Mesenchymal stem cell (in vitro differentiated cells and primary cell): Measurements from ENCODE around the gene COL23A1.

ENCODE experiments used
- DNase-seq: peaks from one replicate; pipeline ENCODE4 v3.0.0-alpha.2; 2013
- H2AFZ ChIP-seq: one replicate; pipeline ENCODE4 v1.6.1; 2013; ENCODE audit warnings: low read depth, mild to moderate bottlenecking, control low read depth, inconsistent platforms, low read length, moderate library complexity
- H2AK5ac ChIP-seq: 2 replicates; pipeline ENCODE4 v1.6.1; 2013; ENCODE audit warnings: low read length, moderate library complexity, mild to moderate bottlenecking, inconsistent platforms; ENCODE audit not compliant: severe bottlenecking
- H2BK120ac ChIP-seq: one replicate; pipeline ENCODE4 v1.6.1; 2013; ENCODE audit warnings: low read depth, mild to moderate bottlenecking, inconsistent platforms, low read length, moderate library complexity
- H2BK12ac ChIP-seq, 2 experiments: one replicate each; pipeline ENCODE4 v1.6.1; 2013; ENCODE audit warnings: inconsistent platforms in 2 of 2, low read length in 2 of 2, mild to moderate bottlenecking in 2 of 2, moderate library complexity in 2 of 2, control low read depth in 1 of 2
- H2BK15ac ChIP-seq: one replicate; pipeline ENCODE4 v1.6.1; 2013; ENCODE audit warnings: mild to moderate bottlenecking, low read depth, inconsistent platforms; ENCODE audit not compliant: poor library complexity, severe bottlenecking
- H2BK5ac ChIP-seq: 2 replicates; pipeline ENCODE4 v1.6.1; 2013; ENCODE audit warnings: low read depth, mild to moderate bottlenecking, low read length, control low read depth, inconsistent platforms; ENCODE audit not compliant: poor library complexity, severe bottlenecking
- H3K14ac ChIP-seq, 2 experiments: one replicate each; pipeline ENCODE4 v1.6.1; 2013; ENCODE audit warnings: inconsistent platforms in 2 of 2, low read length in 2 of 2, control low read depth in 1 of 2, mild to moderate bottlenecking in 1 of 2, moderate library complexity in 1 of 2
- H3K18ac ChIP-seq, 2 experiments: one replicate each; pipeline ENCODE4 v1.6.1; 2013; ENCODE audit warnings: inconsistent platforms in 2 of 2, low read length in 2 of 2, control low read depth in 1 of 2, low read depth in 1 of 2, mild to moderate bottlenecking in 1 of 2
- H3K23ac ChIP-seq, 2 experiments: one replicate each; pipeline ENCODE4 v1.6.1; 2013; ENCODE audit warnings: inconsistent platforms in 2 of 2, low read length in 2 of 2, mild to moderate bottlenecking in 2 of 2, moderate library complexity in 2 of 2, control low read depth in 1 of 2
- H3K27ac ChIP-seq: 2 replicates; pipeline ENCODE4 v1.5.1; 2013; ENCODE audit warnings: mild to moderate bottlenecking, moderate library complexity, low read length, control low read depth, inconsistent platforms; ENCODE audit not compliant: poor library complexity, severe bottlenecking
- H3K27me3 ChIP-seq, 2 experiments: 2 replicates each; pipeline versions ENCODE4 v1.6.1 to v1.7.0; 2013; ENCODE audit warnings: low read length in 2 of 2, mild to moderate bottlenecking in 2 of 2, moderate library complexity in 2 of 2, control low read depth in 1 of 2, inconsistent platforms in 1 of 2; ENCODE audit not compliant: control insufficient read depth in 1 of 2, insufficient read depth in 1 of 2
- H3K36me3 ChIP-seq, 2 experiments: 2 replicates each; pipeline versions ENCODE4 v1.6.1 to v1.7.0; 2013; ENCODE audit warnings: low read length in 2 of 2, control low read depth in 1 of 2, inconsistent platforms in 1 of 2, low read depth in 1 of 2, mild to moderate bottlenecking in 1 of 2; ENCODE audit not compliant: insufficient read depth in 2 of 2, control insufficient read depth in 1 of 2
- H3K4ac ChIP-seq, 2 experiments: one replicate each; pipeline ENCODE4 v1.6.1; 2013; ENCODE audit warnings: inconsistent platforms in 2 of 2, low read length in 2 of 2, mild to moderate bottlenecking in 2 of 2, moderate library complexity in 2 of 2, control low read depth in 1 of 2, low read depth in 1 of 2
- H3K4me1 ChIP-seq: 2 replicates; pipeline ENCODE4 v1.6.1; 2013; ENCODE audit warnings: low read depth, low read length, control low read depth; ENCODE audit not compliant: control insufficient read depth, insufficient read depth
- H3K4me2 ChIP-seq: 2 replicates; pipeline ENCODE4 v1.6.1; 2013; ENCODE audit warnings: low read length, mild to moderate bottlenecking, inconsistent platforms; ENCODE audit not compliant: poor library complexity, severe bottlenecking
- H3K4me3 ChIP-seq, 2 experiments: 2 replicates each; pipeline versions ENCODE4 v1.5.1 to v1.7.0; 2013; ENCODE audit warnings: low read length in 2 of 2, mild to moderate bottlenecking in 2 of 2, control low read depth in 1 of 2, low read depth in 1 of 2; ENCODE audit not compliant: insufficient read depth in 1 of 2
- H3K79me1 ChIP-seq: replicated peaks from 2 replicates; pipeline ENCODE4 v1.6.1; 2013; ENCODE audit warnings: mild to moderate bottlenecking, control low read depth, low read length, inconsistent platforms; ENCODE audit not compliant: poor library complexity, severe bottlenecking
- H3K9ac ChIP-seq: 2 replicates; pipeline ENCODE4 v1.7.0; 2013; ENCODE audit warnings: mild to moderate bottlenecking, low read length, moderate library complexity
- H3K9me3 ChIP-seq: 2 replicates; pipeline ENCODE4 v1.7.0; 2013; ENCODE audit warnings: mild to moderate bottlenecking, low read length; ENCODE audit not compliant: control insufficient read depth
- H4K8ac ChIP-seq: one replicate; pipeline ENCODE4 v1.6.1; 2013; ENCODE audit warnings: inconsistent platforms, mild to moderate bottlenecking, low read length, moderate library complexity
- H4K91ac ChIP-seq: one replicate; pipeline ENCODE4 v1.6.1; 2013; ENCODE audit warnings: mild to moderate bottlenecking, low read length, inconsistent platforms
- WGBS: methylation state at CpG from one replicate; pipeline ENCODE4 v1.1.7; 2013; ENCODE audit warnings: mixed read lengths; 5-methylcytosine and 5-hydroxymethylcytosine counted together

Gene COL23A1

GRCh38 chr5:178427576-178428197 lies 162.5 kb downstream of the COL23A1 start:
- WGBS, result 80% methylated on average over 4 of the region's 4 CpGs
- Histone ChIP-seq H3K4me3 (no peak overlapping the region), H3K4me1 (no peaks in the 10 kb centered on the region), H3K23ac (no peak overlapping the region), H3K27ac (no peak overlapping the region), H3K9me3 (no peaks in the 10 kb centered on the region), H3K9ac (no peak overlapping the region), H2BK15ac (no peak overlapping the region), H3K27me3 (peaks cover 0 to 3% of the 10 kb centered on the region in 2 experiments), H2AK5ac (no peak overlapping the region), H2BK12ac (no peak overlapping the region), H2AFZ (no peak overlapping the region), H2BK120ac (no peak overlapping the region), H3K36me3 (no peaks in the 10 kb centered on the region), H3K18ac (no peak overlapping the region), H2BK5ac (no peak overlapping the region), H4K8ac (no peak overlapping the region), H3K79me1 (no peaks in the 10 kb centered on the region), H3K4ac (no peak overlapping the region), H3K4me2 (no peak overlapping the region), H4K91ac (no peak overlapping the region), H3K14ac (no peak overlapping the region)
- no peak for DNase-seq

GRCh38 chr5:178426326-178427130 lies 163.7 kb downstream of the COL23A1 start:
- Histone ChIP-seq H3K14ac (no peak overlapping the region), H3K9ac (no peak overlapping the region), H3K4me1 (no peaks in the 10 kb centered on the region), H2BK15ac (no peak overlapping the region), H2BK120ac (no peak overlapping the region), H3K36me3 (no peaks in the 10 kb centered on the region), H3K4me2 (no peak overlapping the region), H3K79me1 (no peaks in the 10 kb centered on the region), H3K27me3 (peaks cover 0 to 5% of the 10 kb centered on the region in 2 experiments), H2BK5ac (no peak overlapping the region), H3K9me3 (no peaks in the 10 kb centered on the region), H3K4ac (no peak overlapping the region), H4K8ac (no peak overlapping the region), H3K23ac (no peak overlapping the region), H2AFZ (no peak overlapping the region), H3K4me3 (no peak overlapping the region), H2AK5ac (no peak overlapping the region), H3K27ac (no peak overlapping the region), H2BK12ac (no peak overlapping the region), H3K18ac (no peak overlapping the region), H4K91ac (no peak overlapping the region)
- WGBS, result 89% methylated on average over 25 of the region's 26 CpGs
- DNase-seq, result no peak

- Histone ChIP-seq H2AK5ac (no peak overlapping the region), H3K27ac (no peak overlapping the region), H3K27me3 (peaks cover 0 to 11% of the 10 kb centered on the region in 2 experiments), H2BK5ac (no peak overlapping the region), H3K14ac (no peak overlapping the region), H3K4me1 (no peaks in the 10 kb centered on the region), H4K91ac (no peak overlapping the region), H3K79me1 (no peaks in the 10 kb centered on the region), H3K9me3 (no peaks in the 10 kb centered on the region), H3K4ac (no peak overlapping the region), H2BK120ac (no peak overlapping the region), H4K8ac (no peak overlapping the region), H2BK12ac (no peak overlapping the region), H3K4me2 (no peak overlapping the region), H2BK15ac (no peak overlapping the region), H3K36me3 (no peaks in the 10 kb centered on the region), H3K23ac (no peak overlapping the region), H3K4me3 (no peak overlapping the region), H3K18ac (no peak overlapping the region), H3K9ac (no peak overlapping the region), H2AFZ (no peak overlapping the region)
- 92% methylated on average over 9 of the region's 12 CpGs for WGBS
- DNase-seq, result no peak
Observed at GRCh38 chr5:178425621-178426068, 164.5 kb downstream of the COL23A1 start.

GRCh38 chr5:178424810-178425177 lies 165.4 kb downstream of the COL23A1 start:
- H3K4ac ChIP-seq, result no peak overlapping the region
- H3K18ac ChIP-seq, result no peak overlapping the region
- no peaks in the 10 kb centered on the region for H3K4me1 ChIP-seq
- H3K4me3 ChIP-seq, result no peak overlapping the region
- H2AFZ ChIP-seq, result no peak overlapping the region
- H3K27me3 ChIP-seq, result peaks cover 0 to 12% of the 10 kb centered on the region in 2 experiments
- no peak overlapping the region for H3K14ac ChIP-seq
- no peak overlapping the region for H2BK15ac ChIP-seq
- H3K27ac ChIP-seq, result no peak overlapping the region
- H3K23ac ChIP-seq, result no peak overlapping the region
- H3K36me3 ChIP-seq, result no peaks in the 10 kb centered on the region
- no peak overlapping the region for H3K4me2 ChIP-seq
- H3K9ac ChIP-seq, result no peak overlapping the region
- H4K91ac ChIP-seq, result no peak overlapping the region
- no peak overlapping the region for H2BK5ac ChIP-seq
- H3K9me3 ChIP-seq, result no peaks in the 10 kb centered on the region
- H2BK12ac ChIP-seq, result no peak overlapping the region
- H4K8ac ChIP-seq, result no peak overlapping the region
- no peaks in the 10 kb centered on the region for H3K79me1 ChIP-seq
- WGBS, result 91% methylated on average over 10 of the region's 10 CpGs
- DNase-seq, result no peak
- H2BK120ac ChIP-seq, result no peak overlapping the region
- no peak overlapping the region for H2AK5ac ChIP-seq
